Left hindlimb (tissue), 1 donor: ENCODE measurements around the gene C20orf204.

Experiments
- DNase-seq: peaks from one replicate; pipeline ENCODE4 v3.0.0-alpha.2; 2018

Gene C20orf204

GRCh38 chr20:64056889-64057627 lies 21.1 kb downstream of the C20orf204 start:
- DNase-seq: no peak

DNA sequence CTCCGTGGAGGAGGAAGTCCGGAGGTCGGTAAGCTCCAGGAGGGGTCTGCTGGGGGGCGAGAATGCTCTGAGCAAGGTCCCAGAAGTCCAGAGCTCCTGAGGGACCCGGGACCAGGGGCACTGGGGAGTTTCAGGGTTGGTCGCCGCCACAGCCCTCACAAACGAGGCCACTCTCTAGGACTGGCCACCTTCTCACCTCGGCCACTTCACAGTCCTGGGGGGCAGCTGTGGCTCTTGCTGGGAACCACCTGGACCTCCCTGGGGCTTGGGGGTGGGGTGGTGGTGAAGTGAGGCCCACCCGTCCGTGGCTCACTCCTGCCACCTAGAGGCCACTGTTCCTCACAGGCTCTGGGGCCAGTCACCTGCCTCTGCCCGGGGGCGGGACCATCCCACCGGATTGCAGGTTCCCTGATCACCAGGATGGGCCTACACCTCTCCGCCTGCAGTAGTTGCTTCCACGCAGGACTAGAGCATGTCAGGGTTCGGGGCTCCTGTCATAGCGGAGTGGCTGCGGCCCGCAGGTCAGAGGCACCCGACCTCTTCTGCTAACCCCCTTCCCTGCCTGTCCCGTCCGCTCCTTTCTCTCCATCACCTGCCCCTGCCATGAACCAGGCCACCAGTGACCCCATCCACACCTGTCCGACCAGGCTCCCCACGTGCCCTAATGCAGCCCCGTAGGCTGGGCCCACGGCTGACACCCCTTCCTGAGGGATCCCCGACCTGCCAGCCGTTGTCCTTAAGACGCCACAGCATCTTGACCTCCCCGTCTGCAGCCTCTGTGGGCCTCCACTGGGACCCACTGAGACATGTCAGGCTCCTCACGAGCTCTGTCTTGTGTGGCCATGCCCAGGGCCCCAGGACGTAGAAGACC lies 21.9 kb downstream of the C20orf204 start:
- DNase-seq: peak; percentile 77

DNA sequence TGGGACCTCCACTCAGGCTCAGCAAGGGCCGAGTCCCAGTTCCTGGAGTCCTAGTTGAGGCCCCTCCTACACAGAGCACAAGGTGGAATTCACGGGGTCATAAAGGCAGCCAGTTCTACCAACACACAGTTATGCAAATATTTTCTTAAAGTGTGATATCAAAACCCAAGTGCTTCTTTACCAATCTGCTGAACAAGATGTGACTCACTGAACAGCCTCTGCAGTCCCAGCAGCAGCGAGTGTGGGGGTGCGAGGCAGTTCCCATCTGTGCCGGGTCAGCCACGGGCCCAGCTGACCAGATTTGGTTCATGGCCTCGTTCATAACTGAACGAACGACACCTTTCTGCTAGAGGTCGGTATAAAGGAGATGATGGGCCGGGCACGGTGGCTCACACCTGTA lies 22.6 kb downstream of the C20orf204 start:
- no peak for DNase-seq

DNA sequence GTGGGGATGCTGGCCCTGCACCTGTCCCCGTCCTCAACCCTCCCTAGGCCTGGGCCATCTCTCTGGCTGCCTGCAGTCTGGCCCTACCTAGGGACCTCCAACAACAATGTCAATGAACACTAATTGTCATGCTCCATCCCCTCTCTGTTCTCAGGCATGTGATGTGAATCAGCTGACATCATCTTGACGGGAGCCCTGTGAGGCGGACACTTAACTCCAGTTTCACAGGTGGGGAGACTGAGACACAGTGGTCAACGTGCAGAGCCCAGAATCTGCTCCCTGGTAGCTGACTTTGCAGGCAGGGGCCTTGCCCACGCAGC lies 26.3 kb downstream of the C20orf204 start:
- no peak for DNase-seq

DNA sequence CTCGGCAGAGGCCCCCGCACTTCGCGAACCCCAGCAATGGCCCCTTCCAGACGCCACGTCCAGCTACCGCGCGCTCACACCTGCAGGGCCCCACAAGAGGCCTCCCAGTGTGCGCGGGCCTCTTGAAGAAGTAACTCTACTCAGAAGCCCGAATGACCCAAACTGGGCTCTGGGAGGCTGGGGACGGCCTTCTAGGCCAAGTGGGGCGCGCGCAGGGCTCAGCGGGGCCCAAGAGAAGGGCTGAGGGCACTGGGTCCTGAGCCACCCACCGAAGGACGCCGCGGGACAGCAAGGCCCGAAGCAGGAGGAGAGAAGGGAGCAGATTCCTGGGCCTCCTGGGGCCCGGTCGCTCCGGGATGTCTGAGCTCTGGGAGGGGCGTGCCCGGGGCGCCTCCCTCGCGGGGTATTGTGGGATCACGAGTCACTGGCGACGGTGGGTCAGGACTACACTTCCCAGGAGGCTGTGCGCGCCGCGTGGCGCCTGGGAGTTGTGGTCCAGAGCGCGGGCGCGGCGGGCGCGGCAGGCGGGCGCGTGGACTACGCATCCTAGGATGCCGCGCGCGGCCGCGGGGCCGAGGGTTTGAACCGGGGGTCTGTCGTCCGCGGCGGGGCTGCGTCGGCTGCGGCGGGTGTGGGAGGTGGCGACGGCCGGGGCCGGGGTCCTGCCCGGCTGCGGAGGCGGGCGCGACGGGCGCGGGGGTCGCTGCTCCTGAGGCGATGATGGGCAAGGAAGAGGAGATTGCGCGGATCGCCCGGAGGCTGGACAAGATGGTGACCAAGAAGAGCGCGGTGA lies 26.8 kb downstream of the C20orf204 start, which contains the start of gene TCEA2:
Gene TCEA2 (plus strand): TSS at position 603 of the 793 bp plus-strand sequence. CDS start 115 bp downstream, at position 718.
- peak; percentile 97 for DNase-seq

DNA sequence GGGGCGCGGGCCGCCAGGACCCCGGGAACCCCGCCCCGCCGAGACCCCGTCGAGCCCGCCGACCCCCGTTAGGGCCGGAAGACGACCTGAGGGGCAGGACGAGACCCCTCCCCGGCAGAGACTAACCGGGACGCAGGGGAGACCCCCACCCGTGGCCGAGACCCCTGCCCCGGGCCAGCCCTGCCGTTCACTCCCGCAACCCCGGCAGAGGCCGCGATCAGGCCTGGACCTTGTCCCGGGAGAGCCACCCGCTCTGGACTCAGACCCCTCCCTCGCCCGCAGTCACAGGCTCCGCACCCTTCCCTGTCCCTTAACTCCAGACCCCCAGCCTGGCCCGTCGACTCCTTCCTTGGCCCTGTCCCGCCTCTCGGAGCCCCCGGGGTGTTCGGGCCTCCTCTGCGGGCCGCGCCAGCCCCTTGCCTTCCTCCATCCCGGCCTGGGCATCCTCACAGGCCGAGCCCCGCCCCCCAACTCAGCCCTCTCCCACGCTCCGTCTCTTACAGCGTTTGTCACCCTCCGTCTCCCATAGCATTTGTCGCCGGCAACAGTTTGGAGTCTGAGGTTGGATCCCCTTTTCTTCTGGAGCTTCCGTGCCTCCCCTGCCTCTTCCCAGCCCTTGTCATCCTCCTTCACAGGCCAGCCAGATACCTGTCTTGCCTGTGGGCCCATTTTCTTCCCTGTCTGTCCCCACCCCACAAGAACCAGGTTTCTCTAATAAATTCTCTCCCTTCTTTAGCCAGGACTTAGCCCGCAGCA lies 27.6 kb downstream of the C20orf204 start:
- no peak for DNase-seq

DNA sequence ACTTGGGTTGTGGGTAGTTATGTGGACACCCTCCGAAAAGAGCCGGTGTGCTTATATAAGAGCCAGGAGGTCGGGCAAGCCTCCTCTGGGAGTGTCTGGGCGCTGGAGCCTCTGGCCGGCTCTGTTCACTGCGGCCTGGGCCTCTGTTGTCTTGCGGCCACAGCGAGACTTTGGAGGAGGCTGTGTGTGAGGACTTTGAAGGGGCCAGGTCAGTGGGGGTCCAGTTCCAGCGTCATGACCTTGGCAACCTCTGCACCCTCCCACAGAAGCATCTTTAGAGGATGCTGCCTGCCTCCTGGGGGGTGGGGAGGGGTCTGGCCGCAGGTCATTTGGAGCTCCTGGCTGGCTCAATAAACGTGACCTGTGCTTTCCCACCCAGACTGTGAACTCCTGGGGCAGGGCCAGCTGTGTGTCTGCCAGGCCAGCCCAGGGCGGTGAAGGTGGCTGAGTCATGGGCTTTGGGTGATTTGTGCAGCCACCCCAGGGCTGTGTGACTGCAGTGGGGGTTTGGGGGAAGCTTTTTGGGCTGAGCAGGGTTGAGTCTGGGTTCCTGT lies 28.2 kb downstream of the C20orf204 start:
- no peak for DNase-seq

DNA sequence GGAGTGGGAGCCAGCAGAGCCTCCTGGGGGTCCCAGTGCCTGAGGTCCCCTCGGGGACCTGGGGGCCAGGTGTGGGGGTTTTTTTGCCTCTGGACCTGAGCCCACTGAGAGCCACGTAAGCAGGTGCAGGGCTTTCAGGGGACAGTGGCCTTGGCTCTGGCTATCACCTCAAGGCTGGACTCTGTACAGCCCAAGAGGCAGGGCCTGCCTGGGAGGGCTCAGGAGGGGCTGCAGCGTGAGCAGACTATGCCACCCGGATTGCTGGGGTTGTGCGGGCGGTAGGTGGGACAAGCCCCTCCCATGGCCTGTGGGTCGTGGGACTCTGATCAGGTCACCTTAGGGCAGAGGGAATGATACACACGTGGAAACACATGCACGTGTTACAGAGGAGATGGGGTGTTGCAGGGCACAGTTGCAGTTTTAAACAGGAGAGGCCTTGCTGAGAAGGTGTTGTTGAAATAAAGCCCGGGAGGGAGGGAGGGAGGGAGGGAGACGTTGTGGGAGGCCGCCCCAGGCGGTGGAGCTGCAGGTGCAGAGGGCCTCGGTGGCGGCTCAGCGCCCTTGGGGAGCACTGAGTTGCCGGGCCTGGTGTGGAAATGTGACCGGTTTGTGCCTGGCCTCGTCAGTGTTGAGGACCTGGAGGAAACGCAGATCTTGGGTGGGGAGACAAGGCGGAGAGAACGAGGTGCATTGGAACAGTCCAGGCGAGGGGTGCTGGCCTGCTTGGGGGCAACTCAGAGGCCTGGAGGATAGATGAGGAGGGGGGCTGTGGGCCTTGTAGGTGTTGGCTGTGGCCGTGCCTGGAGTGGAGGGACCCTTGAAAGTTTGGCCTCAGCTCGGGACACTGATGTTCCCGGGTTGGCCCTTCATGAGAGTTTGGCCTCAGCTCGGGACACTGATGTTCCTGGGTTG lies 29.3 kb downstream of the C20orf204 start:
- DNase-seq: no peak

GRCh38 chr20:64065974-64066343 lies 30.0 kb downstream of the C20orf204 start:
- no peak for DNase-seq

GRCh38 chr20:64067005-64067632 lies 31.1 kb downstream of the C20orf204 start:
- no peak for DNase-seq

- peak; percentile 35 for DNase-seq
Measured at GRCh38 chr20:64067733-64068307, 31.8 kb downstream of the C20orf204 start.

DNA sequence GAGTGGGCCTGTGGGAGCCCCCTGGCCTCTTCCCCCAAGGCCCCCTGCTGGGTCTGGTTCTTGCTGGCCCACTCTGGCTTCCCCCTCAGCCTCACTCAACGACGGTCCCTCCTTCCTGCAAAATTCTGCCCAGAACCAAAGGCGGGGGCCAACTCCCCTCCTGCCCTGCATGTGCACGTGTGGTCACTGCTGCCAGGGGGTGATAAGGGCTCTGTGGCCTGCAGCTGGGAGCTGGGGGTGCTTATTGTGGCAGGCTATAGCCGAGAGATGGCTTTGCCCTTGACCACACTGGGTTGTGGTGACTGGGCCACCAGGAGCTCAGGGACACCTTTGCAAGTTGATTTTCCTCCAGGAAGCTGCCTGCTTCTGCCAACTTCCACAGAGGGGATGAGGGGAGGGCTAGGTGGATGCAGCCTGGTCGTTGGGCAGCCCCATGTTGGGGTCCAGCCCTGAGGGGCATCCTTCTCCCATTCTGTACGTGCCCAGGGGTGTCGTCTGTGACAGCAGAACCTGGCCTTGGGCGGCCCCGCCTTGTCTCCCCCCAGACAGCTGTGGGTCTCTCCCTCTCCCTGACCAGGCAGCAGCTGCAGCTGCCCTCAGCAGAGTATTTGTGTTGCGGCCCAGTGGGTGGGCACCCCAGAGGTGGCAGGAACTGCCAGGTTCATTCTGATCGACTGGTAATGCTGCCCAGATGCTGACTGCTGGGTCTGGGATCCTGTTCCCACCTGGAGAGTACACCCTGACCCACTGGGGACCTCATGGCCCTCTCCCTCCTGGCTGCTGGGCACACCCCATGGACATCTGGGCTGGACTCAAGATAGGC lies 32.6 kb downstream of the C20orf204 start:
- peak; percentile 38 for DNase-seq

DNA sequence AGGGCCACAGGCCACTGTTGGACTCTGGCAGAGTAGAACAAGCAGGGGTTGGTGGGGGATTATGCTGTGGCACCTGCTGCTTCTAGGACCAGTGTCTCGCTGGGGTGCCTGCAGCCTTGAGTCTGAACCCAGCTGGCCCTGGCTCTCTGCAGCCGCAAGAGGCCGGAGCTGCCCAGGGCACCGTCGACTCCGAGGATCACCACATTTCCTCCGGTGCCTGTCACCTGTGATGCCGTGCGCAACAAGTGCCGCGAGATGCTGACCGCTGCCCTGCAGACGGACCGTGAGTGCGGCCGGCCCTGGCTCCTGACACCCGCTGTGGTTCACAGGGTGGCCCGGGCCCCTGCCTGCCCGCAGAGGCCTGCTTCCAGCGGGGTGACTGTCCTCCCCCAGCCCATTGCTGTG lies 33.2 kb downstream of the C20orf204 start:
- DNase-seq: no peak

- peak; percentile 67 for DNase-seq
Measured at GRCh38 chr20:64069614-64070243, 33.7 kb downstream of the C20orf204 start.

- no peak for DNase-seq
Measured at GRCh38 chr20:64070244-64070993, 34.4 kb downstream of the C20orf204 start.

GRCh38 chr20:64071341-64072332 lies 35.7 kb downstream of the C20orf204 start:
- DNase-seq: no peak
